CD4-positive, alpha-beta T cell treated with Interleukin-2 at 100 ng/mL for 4 hours (primary cell): ENCODE results near the gene CD82.

Source experiments
- DNase-seq: peaks from one replicate; pipeline ENCODE4 v3.0.0-alpha.2; 2020; ENCODE audit warnings: low spot score

CD82 gene

DNA sequence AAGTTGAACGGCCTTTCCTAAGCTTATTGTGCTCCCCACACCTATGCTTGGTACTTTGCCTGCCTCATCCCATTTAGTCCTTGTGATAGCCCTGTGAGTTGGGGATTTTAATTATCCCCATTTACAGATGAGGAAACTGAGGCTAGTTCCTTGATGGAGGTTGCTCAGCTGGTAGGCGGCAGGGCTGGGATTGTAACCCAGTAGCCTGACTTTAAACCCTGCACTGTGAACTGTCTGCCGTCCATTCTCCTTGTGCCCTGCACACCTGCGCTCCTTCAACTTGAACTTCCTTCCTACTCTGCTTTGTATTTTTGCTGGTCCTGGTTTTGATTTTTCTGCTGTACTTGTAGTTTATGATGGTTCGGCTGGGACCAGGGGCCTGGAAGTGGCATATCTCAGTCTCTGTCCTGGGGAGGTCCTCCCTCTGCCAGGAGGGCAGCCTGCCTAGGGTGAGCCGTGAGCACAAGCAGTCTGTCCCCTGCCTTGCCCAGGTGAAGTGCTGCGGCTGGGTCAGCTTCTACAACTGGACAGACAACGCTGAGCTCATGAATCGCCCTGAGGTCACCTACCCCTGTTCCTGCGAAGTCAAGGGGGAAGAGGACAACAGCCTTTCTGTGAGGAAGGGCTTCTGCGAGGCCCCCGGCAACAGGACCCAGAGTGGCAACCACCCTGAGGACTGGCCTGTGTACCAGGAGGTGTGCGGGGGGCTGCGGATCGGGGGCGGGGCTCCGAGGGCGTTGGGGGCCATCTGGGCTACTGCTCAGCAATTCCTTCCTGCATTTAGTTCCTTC lies 52.4 kb downstream of the CD82 start:
- DNase-seq = no peak

DNA sequence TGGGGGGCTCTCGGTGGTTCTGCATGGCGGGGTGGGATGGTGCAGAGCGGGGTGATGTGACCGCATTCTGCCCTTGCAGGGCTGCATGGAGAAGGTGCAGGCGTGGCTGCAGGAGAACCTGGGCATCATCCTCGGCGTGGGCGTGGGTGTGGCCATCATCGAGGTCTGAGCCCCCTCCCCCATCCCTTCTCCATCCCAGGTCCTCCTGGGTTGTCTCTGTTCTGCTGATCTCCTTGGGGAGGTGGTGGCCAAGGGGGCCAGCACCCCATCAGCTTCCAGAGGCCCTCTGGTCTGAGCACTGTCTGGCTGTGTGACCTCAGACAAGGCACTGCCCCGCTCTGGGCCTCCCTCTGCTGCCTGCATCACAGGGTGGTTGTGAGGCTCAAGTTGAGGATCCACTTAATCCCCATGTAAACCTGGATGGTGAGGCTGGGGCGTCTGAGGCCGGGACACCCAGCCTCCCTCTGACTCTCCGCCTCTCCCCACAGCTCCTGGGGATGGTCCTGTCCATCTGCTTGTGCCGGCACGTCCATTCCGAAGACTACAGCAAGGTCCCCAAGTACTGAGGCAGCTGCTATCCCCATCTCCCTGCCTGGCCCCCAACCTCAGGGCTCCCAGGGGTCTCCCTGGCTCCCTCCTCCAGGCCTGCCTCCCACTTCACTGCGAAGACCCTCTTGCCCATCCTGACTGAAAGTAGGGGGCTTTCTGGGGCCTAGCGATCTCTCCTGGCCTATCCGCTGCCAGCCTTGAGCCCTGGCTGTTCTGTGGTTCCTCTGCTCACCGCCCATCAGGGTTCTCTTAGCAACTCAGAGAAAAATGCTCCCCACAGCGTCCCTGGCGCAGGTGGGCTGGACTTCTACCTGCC lies 53.3 kb downstream of the CD82 start:
- no peak for DNase-seq

DNA sequence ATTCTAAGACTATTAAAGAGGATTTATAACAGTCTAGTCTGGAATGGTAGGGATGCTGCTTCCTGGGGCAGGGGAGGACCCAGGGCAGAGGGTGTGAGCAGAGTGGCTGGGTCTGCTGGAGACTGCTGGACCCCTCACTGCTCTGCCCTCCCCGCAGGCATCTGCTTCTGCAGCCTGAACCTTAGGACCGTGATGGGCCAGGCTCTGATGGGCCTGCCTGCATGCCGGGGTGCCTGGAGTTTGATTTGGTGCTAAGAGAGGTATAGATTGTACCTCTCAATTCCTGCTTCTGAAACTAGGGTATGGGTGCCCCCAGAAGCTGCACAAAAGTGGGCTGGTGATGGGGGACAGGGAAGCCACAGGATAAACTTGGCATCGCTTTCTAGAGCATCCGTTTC lies 54.9 kb downstream of the CD82 start:
- no peak for DNase-seq

DNA sequence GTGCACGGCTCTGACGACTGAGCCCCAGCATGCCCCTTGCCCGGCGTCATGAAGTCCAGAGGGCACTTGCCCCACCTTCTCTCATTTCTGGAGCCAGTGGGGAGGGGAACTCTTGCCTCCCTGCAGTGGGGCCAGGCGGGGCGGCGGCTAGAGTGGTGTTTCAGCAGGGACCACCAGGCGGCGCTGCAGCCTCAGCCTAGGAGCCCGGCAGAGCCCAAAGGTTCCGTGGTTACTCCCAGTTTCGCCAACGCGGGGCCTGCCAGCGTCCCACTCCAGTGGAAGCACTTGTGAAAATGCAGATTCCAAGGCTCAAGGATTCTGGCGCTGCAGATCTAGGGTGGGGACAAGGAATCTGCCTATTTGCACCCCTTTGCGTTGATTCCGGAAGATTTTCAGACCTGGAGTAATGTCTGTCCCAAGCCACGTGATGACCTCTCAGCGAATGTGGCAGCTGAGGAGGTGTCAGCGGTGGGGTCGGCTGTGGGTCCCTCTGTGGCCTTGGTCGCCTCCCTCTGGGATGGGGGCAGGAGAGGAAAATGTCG lies 55.7 kb downstream of the CD82 start:
- peak; percentile 57 for DNase-seq

DNA sequence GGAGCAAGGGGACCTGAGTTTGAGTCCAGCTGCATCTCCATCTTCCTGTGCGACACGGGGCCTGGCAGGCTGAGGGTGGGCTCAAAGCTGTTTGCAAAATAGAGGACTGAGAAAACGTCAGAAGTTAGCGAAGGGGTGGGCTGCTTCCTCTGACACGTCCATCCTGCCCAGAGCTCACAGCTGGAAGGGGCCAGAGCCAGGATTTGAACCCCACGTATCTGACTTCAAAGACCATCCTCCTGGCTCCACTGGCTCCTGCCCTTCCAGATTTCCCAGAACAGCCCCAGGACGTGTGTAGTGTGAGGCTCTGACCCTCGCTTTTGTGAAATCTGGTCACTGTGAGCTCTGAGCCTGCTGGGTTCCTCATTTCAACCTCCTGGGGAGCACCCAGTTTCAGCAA lies 56.3 kb downstream of the CD82 start:
- no peak for DNase-seq

DNA sequence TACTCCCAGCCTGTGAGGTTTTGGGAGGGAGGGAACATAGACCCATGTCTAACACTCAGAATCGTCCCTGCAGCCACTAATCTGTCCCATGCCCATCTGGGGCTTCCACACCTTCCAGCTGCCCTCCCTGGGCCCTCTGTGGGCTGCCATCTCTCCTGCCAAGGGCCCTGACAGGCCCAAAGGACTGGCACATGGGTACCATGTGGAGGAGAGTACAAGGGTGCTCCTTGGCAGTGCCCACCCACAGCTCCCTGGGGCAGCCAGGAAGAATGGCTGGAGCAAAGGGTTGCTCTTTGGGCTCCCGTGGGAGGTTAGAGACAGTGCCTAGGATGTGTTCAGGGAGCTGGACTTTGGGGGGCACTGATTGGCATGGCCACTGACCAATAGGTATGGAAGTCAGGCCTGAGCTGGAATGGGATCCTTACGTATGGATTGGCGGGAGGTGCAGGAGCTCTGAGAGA lies 56.8 kb downstream of the CD82 start:
- DNase-seq = no peak

DNA sequence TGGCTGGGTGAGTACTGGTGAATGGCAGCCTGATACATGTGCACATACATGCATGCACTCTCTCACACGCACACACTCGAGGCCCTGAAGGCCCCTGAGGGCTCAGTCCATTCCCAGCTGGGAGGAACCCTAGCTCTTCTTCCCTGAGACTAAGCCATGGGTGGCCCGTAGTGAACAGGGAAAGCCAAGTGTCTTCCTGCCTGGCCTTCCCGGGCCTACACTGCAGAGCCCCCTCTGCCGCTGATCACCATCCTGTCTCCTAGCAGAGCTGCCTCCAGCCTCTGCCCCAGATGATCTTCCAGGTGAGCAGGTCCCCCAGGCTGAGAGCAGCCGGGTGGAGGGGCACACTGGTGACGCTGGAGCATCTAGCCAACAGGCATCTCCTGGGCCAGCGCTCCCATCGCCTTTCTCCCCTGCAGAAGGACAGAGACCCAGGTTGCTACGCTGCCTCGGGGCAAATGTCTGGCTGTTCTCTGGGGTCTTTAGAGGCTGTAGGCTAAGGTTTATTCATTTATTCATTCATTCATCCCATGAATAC lies 57.3 kb downstream of the CD82 start:
- no peak for DNase-seq

DNA sequence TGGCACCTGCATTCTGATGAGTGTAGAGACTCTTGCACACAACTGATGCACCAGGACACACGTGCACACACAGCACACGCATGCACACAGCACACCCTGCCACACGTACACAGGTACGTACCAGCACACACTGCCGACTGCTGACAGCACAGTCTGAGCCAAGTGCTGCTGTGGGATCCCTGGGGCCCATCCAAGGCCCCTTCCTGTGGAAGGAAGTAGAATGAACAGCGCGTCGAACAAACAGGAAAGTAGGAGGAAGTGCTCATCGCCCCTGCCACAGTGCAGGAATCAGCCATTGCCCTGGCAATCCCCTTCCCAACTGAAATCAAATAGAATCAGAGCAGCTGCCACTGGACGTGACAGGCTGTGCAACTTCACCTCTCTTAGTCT lies 57.9 kb downstream of the CD82 start:
- DNase-seq = no peak

DNA sequence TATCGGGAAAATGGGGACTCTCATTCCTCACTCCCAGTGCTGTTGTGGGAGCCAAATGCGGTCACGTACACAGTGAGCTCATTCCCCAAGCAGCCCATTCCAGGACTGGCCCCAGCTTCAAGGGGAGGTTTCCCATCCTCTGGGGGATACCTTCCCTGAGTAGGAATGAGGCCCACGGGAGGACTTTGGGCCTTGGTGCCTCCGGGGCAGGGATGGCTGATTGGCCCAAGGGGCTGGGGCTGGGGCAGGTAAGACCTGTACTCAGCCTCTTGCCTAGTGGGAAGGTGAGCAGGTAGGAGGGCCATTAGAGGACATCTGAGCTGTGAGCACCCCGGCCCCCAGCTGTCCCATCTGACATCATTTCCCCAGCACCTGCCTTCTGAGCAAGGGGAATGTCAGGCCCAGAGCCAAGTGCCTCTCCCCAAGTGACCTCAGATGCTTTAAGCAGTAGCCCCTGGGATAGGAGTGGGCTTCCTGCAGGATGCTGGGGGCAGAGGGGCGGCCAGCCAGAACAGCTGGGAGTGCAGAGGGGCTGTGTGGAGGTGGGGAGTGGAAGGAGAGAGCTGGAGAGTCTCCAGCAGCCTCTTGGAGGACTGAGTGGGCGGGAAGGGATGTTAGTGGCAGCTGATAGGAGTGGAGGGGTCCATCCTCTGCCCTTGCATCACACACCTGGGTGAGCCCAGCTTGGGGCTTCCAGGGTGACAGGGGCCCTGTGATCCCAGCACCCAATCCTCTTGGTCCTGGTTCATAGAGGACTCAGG lies 58.4 kb downstream of the CD82 start:
- DNase-seq = no peak

DNA sequence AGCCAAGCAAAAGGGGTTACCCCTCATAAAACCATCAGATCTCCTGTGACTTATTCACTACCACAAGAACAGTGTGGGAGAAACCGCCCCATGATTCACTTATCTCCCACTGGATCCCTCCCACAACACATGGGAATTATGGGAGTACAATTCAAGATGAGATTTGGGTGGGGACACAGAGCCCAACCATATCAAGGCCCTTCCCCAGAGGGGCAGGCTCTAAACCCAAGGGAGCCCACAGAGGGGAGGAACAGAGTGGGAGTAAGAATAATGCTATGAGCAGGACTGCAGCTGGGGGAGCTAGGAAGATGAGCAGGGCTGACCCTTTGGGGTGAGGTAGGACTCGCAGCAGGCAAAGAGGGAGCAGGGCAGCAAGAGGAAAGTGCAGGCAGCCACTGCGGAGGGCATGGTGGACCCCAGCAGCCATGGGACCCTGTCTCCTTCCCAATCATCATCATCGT lies 59.3 kb downstream of the CD82 start:
- DNase-seq = no peak

DNA sequence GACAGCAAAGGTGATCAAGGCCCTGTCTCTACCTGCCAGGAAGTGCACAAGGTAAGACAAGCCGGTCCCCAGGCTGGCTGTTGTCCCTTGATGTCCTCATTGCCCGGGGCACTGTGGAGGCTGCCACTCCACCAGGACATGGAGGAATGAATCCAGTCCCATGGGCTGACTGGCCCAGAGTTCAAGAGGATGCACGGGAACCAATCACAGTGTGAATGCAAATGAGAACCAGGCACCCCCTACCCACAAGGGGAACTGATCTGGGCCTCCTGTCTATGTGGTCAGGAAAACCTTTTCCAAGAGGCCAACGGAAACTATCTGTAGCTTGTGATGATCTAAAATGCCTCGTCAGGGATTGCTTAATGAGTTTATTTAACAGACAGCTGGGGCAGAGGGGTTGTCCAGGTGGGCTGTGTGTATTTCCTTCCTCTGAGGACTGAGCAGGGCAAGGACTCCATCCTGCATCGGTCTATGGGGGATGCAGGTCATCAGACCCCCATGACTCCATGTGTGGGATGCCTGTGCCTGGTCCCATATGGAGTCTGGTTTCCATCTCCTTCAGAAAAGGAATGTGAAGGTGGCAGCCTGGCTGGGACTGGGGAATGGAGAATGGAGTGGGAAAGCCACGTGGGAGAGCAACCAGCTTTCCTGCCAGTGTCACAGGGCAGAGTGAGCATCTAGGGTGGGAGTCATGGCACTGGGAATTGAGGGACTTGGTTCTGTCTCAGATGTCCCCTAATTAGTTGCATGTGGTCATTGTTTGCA lies 60.5 kb downstream of the CD82 start:
- DNase-seq = no peak

DNA sequence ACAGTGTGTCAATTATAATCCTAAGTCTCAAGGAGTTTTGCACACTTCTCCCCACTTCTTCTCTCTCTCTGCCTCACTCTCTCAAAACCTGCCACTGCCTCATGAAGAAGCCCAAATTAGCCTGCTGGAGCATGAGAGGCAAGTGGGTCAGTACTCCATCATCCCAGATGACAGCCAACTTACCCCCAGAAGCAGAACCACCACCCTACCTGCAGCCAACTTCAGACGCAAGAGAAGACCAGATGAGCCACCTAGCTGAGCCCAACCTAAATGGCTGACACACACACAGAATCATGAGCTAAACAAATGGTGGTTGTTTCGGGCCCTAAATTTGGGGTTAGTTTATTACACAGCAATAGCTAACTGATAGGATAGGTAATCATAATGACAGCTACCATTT lies 61.2 kb downstream of the CD82 start:
- no peak for DNase-seq

DNA sequence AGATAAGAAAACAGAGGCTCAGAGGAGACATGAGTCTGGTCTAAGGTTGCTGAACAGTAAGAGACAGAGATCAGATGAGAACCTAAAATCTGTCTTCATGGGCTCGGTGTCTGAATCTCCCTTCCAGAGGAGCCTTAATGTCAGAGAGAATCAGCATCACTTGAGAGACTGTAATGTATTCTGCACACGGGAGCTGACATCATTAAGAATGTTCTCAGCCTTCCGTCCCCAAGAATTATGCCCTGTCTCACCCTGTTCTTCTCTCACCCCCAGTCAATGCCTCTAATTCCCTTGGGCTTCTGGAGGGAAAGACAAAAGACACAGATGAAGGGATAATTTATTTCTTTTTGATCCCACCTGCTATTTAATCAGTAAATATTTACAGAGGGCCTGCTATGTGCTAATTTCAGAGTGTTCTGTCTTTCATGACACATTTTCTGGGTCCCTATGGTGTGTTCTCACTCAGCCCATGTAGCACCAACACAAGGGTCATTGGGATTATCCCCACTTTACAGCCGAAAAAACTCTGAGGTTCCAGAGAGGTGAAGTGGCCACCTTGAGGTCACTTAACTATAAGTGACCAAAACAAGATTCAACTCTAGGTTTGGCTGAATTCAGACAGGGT lies 61.8 kb downstream of the CD82 start:
- DNase-seq = no peak

DNA sequence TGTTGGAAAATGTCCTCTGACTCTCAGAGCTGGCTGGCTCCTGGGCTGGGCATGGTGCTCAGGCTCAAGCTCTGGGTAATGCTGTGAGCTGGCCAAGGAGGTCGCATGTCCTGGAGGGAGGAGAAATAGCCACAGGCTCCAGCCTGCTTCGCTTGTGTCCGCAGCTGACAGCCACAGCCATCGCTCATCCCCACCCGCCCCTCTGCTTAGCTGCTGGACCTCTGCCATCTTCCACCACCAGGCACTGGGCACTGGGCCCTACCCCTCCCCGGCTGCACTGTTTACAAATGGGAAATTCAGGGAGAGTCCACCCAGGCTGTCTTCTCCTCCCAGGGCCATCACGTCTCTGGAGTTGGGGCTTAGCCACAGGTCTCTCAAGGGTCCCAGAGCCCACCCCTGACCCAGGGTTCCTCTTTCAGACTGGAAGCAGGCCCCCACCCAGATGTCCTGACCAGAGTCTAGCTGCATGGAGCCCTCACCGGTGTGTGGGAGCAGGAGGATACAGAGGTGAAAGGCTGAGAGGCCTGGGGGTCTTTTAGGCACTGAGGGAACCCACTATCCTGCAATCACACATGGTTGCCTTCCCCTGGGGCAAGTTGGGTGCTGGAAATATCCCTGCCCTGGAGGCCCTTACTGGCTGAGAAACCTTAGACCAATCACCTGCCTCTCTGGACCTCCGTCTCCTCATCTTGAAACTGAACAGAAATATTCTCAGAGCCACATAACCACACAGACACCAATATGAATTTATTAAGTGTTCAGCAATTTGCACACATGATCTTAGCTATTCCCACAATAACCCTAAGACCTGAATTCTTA lies 62.7 kb downstream of the CD82 start:
- no peak for DNase-seq

DNA sequence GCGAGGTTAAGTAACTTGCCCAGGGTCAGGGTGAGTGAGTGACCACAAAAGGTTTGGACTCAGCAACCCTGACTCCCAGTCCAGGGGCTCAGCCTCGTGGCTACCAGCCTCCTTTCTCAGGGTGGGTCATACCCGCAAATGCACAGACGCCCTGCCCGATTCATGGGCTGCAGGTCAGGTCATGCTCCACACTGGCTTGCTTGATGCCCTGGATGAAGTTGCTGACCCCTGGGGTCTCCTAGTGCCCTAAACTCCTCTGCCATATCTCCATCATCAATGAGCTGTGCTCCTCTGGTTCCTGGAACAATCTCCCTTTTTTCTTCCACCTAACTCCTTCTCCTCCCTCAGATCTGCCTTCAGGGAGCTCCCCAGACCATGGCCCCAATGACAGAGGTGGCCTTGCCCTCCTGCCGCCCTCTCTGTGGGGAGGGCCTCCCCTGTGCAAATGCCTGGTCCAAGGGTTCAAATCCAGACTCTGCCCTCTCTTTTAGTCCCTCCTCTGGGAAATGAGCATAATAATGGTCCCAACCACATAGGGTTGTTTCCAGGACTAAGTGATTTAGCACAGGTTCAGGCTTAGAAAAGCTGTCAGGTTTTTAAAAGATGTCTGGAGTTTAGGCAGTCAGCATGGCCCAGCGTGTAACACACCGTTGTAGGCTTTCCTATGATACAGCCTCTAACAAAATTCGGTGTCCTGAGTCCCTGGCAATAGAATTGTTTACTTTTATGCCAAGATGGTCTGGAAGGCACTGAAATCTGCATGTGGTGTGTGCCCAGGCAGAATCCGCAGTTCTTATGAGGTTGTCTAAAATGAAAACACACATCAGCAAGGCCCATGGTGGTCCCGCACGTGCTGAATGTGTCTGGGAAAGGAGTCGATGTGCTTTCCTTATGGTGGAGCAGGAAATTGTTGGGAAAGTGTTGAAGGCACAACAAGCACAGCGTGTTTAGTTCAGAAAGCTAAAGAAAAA lies 63.6 kb downstream of the CD82 start:
- no peak for DNase-seq

DNA sequence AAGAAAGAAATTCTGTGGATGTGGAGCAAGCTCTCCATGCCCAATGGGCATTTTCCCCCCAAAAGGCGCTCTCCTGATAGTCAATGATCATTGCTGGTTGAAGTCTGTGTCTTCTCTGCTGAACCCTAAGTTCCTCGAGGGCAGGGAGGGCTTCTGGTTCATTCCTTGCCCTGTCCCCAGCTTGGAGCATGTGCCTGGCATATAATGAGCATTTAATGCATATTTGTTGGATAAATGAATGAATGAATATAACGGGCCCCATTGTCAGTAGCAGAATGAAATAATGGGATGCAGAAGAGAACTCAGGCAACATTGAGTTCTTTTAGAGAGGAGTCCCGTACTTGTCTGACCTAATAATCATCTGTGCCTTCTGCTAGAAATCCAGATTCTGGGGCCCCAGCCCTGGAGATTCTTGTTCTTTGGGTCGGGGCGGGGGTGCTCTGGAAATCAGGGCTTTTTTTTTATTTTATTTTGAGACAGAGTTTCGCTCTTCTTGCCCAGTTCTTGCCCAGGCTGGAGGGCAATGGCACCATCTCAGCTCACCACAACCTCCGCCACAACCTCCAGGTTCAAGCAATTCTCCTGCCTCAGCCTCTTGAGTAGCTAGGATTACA lies 64.4 kb downstream of the CD82 start:
- DNase-seq = no peak

DNA sequence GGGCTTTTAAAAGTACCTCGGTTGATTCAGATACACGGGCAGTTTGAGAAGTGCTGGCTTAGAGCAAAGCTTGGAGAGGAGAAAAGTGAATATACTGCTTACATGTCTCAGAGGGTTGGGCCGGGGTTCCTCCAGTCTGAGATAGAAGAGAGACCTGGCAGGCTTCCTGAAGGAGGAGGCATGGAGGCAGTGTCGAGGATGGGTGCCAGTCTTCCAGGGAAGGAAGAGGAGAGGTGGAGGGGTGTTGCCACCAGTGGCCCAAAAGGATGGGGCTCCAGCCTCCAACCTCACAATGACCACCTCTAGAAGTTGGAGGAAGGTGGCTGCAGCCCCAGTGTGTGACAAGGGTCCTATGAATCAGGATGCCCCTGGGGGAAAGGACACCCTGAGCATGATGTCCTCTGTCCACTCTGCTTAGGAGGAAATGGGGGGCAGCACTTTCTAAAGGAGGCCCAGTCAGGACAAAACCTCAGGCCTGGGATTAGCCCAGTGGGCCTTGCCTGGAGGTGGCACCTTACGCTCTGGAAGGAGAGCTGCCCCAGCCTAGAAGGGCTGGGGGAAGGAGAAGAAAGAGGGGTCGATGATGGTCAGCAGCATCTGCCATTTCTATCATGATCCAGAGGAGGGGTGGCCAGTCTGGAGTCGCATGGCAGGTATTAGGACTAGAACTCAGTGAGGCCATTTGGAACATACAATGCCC lies 65.2 kb downstream of the CD82 start:
- no peak for DNase-seq

DNA sequence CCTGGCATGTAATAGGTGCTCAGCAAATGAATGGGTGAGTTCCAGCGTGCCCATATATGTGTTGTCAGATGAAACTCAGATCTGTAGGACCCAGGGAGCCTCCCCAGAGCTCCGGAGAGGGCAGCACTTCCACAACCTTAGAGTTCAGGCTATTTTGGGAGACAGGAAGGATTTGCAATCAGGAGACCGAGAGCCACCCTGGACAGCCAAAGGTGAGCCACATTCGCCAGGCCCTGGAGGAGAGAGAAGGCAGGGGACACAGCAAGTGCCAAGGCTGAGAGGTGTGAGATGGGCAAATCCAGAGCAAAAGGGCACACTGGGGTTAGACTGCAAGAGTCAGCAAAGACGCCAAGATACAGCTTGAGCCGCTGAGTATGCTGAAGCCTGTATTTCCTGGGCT lies 66.4 kb downstream of the CD82 start:
- DNase-seq = no peak
